GM18868 (cell line): ENCODE measurements around the gene WDR75.

Source experiments
- ATAC-seq: cut with Tn5 transposase; IDR thresholded peaks from one replicate; pipeline ENCODE4 v1.9.1; 2021; ENCODE audit warnings: mild to moderate bottlenecking, moderate library complexity; ENCODE audit not compliant: unreplicated experiment

Gene WDR75

DNA sequence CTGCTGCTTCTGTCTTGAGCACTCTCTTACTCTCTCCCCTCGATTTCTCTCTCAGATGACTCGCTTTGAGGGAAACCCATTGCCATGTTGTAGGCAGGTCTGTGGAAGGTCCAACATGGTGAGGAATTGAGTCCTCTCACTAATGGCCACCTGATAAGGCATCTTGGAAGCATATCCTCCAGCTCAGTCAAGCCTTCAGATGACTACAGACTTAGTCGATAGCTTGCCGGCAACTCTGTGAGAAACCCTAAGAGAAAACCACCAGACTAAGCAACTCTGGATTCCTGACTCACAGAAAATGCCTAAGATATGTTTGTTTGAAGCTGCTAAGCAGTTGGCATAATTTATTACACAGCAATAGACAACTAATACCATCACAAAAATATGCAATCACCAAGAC is 51.2 kb downstream of the WDR75 start:
- no peak for ATAC-seq

DNA sequence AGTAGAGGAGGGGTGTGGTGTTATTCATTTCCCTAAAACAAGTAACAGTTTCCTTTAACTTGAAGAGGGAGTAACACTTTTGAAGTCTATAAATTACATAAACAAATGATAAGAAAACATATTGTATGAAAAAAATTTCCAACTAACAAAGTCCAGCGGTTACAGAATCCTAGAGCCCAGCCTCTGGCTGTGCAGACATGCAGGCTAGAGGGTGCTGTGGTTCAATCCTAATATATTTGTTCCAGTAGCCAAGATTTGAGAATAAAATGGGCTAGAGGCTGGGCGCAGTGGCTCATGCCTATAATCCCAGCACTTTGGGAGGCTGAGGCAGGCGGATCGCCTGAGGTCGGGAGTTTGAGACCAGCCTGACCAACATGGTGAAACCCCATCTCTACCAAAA is 56.9 kb downstream of the WDR75 start:
- no peak for ATAC-seq

DNA sequence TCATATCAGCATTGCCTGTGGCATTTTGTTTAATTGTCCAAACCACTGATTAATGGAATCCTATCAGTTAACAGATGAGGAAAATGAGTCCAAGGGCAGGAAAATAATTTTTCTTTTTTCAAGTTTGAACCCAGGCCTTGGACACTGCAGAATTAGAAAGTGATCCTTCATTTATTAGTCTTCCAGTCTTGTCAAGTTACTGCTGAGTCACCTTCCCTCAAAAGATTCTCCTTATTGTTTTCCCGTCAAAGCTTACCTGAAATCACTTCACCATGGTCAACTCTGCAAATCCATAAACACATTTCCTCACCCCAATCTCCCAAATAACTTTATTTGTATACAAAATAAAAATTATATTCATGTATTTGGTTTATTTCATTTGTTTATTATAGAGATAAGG is 57.9 kb downstream of the WDR75 start:
- ATAC-seq, result no peak

DNA sequence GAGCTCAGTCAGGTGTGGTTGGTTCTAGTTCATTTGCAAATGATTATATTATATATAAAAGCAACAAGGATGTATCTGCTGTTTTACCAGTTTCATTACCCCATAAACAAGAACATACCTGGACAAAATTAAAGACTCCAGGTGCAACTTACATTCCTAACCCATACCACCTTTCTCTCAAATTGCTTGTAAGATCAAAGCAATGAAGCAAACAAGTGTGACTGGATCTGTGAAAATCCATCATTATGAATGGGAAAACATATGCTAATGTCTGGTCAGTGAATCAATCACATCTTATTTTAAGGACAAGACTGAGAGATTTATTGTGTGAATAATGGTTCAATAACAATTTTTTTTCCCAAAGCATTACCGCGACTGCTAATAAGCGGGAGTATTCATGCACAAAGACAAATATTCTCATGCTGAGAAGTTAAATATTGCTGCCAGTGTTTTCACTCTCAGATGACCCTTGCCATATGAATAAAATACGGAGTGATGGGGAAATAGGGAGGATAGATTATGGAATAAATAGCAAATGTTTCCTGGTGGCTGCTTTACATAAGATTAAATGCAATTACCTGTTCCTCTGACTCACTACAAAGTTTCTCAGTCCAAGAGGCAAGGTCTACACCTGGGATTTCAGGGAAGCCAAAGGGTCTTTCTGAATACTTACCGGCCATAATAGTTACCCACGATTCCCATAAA is 59.3 kb downstream of the WDR75 start:
- no peak for ATAC-seq

DNA sequence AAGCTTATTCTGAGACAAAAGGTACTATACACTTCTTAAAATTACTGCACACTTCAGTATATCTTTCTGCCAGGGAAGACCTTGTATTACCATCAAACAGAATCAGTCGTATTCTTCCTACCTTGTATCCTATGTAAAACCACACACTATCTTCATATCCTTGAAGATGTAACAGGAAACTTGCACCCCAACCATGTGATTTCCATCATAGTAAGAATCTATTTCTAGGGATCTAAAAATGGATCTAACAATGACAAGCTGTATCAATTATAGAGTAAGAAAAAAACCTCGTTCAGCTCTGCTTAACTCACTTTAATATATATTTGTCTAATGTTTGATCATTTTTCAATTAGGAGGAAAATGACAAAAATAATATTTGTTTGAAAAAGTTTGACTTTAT is 60.2 kb downstream of the WDR75 start:
- ATAC-seq, result no peak

DNA sequence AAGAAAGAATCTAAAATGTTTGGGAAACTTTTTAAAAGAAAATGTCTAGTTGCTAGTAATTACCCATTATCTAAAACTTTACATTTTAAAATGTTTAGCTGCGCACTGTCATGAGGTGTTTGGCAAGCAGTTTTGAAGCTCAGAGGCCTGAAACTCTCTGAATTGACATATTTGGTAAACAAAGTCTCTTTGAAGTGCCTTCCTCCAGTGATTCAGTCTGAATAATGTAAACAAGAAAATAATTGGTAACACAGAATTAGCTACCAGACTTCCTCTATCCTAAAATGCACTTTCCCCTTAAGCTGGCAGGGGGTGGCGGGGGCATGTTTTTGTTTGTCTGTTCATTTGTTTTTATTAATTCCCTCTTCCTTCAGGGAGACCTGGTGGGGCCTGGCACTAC is 61.4 kb downstream of the WDR75 start:
- no peak for ATAC-seq

DNA sequence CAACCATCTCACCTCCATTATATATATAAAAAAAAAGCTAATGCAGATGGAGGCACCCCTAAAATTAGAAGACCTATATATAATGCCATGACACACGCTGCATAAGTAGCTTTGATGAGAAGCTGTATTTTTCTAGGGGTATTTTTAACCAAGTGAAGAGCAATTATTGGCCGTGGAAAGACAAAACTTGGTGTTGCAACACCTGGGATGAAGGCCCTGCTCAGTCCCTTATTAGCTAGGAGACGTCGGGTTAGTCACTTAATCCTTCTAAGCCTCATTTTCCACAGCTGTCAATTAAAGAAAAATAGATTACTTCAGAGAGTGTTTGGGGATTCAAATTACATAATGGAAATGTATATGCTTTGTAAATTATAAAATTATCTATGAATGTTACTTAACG is 63.0 kb downstream of the WDR75 start:
- no peak for ATAC-seq

DNA sequence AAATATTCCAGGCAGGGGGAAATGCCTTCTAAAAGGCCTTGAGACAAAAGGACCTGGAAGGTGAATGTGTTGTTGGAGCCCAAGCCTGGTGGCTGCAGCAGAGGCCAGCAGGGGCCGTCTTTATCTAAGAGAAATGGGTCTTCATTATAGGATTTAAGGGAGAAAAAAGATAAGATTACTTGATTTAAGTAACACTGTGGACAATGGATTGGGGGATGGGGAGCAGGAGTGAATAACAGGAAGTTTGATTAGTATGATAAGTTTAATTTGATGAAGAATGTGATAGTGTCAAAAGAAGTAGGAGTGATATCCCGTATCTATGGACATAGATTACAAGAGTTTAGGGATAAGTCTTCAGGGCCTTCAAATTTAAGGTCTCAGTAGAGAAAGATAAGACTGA is 64.2 kb downstream of the WDR75 start:
- ATAC-seq, result no peak

DNA sequence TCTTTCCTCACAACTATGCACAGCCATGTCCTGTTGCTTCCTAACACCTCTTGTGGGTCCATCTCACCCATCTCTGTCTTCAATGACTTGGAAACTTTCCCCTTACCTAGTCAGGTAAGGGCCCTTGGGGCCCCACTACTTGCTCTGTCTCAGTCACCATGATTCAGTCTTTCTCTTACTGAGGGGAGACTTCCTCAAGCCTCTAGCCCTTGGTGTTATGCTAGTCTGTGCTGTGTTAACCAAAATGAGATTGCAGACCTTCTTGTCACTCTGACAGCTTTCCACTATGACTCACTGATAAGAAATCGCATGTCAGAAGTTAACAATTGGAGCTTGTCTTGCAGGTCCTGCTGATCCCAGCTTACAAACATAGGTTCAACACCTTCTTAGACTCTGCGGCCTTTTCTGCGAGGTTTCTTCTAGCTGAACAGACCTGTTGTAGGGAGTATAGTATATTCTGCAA is 65.3 kb downstream of the WDR75 start:
- ATAC-seq, result peak; percentile 51

DNA sequence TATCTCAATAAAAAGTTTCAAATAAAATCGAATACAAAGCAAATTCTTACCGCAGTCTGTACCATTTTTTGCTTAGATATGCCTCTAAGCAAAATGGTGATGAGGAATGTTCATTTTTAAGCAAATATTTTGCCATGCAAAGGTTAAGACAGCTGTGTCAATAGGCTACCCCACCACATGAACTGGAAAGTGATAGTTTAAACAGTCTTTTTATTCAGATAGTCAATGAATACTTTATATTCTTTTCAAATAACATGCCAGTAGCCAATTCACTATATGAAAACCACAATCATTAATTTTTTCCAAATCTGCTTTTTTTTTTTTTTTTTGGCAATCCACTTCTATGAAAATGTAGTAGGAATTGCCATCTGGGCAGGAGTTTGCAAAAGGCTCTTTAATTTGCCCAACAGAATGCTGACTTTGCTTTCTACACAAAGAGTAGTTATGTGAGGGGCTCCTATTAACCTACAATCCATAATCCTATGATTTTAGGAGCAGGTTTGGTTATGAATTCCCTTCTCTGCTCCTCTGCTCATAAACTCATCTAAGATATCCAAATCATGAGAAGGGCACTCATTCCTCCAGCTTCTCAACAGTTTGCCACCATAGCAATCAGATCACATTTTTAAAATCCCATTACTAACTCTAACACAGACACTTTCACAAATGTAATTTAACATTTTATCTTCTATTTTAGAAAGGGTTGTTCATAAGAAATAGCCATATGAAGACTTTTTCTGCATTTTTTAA is 70.1 kb downstream of the WDR75 start:
- no peak for ATAC-seq

DNA sequence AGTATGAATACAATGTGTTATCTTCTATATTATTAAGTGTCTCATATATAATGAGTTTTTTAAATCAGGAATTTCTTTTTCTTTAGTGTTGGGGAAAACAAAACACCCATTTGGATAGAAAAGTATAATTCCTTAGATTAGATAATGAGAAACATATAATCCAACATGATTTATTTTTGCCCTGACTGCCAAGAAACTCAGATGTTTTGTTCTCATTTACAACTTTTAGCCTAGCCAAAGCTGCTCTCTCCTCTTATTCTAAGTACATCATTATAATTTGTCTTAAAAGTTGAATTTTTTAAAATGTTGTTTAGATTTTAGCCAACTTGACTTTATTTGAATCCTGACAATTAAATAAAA is 70.7 kb downstream of the WDR75 start:
- ATAC-seq, result no peak

DNA sequence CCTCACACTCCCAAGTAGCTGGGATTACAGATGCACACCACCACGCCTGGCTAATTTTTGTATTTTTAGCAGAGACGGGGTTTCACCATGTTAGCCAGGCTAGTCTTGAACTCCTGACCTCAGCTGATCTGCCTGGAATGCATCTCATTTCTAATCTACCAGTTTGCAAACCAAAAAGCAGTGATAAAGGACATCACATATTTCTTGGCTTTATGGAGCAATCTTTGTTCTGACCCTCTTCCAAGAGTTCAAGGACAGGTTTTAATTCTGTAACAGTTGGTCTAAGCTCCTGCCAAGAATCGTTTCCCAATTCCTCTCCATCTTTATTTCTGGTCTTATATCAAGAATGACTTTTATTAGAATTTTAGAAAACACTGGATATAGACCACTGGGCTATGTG is 71.6 kb downstream of the WDR75 start:
- no peak for ATAC-seq

DNA sequence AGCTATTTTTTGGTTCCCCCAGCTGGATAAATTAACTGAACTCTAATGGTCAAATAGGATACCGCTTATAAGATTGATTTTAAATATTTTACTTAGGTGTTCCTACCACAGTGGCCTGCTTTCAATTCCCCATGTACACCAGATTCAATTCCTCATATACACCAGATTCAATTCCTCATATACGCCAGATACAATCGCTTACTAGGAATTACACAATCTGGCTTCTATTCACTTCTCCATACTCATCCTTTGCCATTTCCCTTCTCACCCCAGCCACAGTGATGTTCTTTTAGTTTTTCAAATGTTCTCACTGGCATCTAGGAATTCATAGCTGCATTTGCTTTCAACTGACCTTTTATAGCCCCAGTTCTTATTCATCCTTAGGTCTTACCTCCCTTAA is 72.8 kb downstream of the WDR75 start:
- no peak for ATAC-seq

DNA sequence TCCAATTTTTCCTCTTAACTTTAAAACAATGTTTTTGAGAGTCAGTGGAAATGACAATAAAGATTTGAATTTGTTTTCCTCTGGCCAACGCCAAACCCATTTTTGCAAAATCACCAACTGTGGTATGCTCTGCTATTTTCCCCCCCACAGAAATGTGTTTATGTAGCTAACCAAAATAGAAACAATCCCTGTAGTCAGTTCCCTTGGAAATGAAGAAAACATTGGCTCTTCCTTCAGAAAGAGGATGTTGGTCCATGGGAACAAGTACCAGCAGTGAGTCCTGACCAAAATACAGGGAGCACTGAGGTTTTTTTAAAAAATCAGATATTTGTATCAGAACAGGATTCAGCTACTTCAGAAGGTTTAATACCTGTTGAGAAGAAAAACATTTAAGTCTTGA is 74.0 kb downstream of the WDR75 start:
- ATAC-seq, result no peak

DNA sequence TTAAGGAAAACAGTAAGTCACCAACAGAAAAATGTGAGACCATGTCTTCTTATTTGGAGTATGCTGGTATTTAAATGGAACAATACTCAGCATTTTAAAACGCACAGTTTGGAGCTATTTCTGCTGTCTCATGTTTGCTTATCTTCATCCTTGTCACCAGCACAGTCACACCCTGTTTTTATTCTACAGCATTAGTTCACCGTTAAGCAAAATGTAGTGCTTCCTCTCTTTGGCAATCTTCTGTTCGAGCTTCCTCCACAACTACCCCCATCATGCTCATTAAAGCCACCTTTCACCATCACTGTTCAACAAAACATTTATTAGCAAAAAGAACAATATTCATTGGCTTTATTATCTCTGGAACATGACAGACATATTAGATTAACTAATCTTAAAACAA is 75.3 kb downstream of the WDR75 start:
- ATAC-seq, result no peak

DNA sequence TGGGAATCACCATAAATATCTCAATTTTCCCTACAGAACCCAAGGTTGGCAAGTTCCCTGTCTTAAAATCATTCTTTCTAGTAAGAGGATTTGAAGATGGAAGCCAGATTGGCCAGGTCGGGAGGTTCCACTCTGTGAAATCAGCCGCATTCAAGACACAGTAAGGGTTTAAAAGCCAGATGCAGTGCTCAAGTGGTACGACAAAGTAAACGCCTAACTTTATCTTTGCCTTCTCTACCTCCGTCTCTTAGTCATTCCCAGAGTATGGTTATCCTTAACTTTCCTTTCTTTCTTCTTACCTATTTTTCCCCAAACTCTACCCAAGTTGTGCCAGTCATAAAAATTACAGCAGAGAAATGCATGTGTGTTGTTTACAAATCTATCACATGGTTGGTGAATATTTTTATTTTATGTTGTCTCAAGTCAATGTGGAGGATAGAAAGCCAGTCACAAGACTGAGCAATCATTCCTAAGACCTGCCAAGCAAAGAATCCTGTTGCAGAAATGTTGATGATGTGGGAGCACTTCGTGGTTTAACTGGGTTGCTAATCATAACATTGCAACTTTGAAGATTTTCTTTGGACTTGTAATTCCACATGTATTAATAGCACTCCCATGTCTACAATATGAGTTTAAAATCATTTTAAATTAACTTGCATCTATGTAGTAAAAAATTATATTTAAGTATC is 76.7 kb downstream of the WDR75 start:
- ATAC-seq, result no peak

DNA sequence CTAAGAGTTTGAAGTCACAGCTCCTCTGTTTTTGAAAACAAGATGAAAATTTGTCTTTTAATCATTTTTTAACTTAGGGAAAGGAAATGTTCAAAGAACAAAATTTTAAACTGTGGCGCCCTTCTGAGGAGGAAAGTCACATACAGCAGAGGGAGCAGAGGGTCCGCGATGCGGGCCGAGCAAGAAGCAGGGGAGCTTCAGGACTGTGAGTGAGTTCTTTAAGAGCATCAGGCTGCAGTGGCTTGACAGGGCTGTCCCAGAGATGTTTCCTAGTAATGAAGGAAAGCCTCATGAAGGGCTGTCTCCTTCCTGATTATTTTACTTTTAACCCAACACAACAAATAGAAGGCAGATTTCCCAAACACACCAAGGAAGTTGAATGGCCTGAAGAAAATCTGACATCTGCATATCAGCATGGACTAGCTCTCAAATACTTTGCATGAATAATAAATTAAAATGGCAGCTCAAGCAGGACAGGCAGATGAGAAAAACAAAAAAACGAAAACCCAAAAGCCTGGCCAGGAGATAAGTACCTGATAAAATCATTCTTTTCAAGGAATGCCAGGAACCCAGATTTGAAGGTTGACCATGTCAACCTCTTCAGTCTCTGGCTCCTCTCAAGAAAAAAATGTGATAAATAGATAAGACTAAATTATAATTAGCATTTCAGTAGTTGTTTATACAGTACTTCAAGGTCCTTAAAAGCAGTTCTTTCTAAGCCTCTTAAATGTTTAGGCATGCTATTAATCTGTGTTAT is 78.5 kb downstream of the WDR75 start:
- no peak for ATAC-seq

DNA sequence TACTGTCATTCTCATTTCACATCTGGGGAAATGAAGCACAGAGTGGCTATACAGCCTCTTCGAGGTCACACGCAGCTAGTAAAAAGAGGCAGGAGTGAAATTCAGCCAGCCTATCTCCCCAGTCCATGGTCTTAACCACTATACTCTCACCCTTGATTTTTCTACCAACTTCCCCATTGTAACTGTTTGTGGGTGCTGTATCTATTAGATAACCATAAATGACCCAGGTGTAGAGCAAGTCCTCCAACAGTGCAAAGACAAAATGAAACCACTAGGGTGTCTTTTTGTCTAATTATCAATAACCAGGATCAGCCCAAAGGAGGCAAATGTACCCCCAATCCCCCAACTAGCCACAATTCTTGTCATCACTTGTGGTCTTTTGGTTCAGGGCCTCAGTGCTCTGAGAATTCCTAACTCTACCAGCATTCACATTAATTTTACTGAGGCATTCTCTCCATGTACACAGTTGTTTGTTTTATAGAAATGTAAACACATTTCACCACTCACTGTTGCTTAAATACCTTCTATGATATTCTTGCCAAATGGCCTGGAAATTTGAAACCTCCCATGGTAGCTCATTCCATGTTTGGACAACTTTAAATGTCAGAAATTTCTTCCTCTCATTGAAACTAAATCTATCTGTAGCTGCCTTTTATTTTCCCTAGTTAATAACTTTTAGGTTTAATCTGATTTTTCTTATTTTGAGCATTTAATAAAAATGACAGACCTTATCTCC is 80.6 kb downstream of the WDR75 start:
- no peak for ATAC-seq

DNA sequence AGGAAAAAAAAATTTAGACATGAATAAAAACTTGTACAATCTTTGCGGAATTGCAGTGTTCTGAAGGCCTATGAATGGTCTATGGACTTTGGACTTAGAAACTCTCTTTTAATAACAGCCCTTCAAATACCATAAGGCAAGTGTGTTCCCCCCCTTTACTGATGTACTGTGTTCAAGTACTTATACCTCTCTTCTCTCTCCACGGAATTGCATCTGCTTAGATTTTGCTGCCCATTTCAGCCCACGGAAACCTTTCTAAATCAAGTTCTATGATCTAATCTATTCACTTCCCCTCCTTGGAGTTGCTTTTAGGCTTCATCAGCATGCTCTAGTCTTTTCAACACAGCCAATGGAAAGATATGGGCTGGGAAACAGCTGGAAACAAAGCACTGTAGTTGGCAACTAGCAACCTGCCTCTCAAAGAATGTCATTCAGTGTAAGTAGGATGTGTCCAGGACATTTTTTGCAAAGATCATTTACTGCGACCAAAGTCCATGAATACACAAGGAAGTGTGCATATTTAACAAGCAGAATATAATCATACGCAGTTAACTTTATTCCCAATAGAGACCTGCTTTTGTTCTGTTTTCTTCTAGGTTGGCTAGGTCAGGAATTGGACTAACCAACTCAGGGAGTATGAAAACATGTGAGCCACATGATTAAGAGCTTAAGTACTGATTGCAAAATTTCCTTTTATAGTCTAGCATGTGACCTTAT is 81.3 kb downstream of the WDR75 start:
- no peak for ATAC-seq

DNA sequence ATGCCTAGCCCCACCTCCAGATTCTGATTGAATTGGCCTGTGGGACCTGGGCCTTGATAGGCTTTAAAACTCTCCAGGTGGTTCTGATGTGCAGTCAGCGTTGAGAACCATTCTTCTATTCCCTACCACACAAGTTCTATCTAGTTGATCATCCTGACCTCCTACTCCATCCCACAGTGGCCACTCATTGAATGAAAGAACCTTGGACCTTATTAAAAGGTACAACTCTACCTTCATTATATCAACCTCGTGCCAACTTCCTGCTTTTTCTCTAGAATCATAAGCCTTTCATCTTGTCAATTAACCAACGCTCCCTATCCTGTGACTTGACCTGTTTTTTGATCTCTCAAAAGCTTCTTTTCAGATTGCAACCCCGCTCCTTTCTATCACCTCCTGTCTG is 83.5 kb downstream of the WDR75 start:
- ATAC-seq, result no peak
